Lung (tissue), 12 donors: ENCODE results near the gene PALMD. TPM values are rescaled to one million over a fixed set of nuclear protein-coding genes. Genes with fewer than 3 reads are reported as not detected.

Source experiments
- ATAC-seq: fragments of 200-7000 bp; cut with Tn5 transposase; one replicate; pipeline ENCODE4 v1.9.1; 2020; ENCODE audit warnings: moderate number of reproducible peaks; ENCODE audit not compliant: insufficient read depth, low FRiP score
- DNase-seq, 3 donors: peaks; one replicate each; pipeline ENCODE4 v3.0.0-alpha.2; 2013 to 2017
- H3K27ac ChIP-seq, 2 donors: one replicate each; pipeline ENCODE4 v1.5.1; 2013; ENCODE audit warnings: mild to moderate bottlenecking in 2 of 2, moderate library complexity in 2 of 2, control low read depth in 1 of 2, inconsistent platforms in 1 of 2, low read depth in 1 of 2, low read length in 1 of 2
- H3K27me3 ChIP-seq, 3 donors: one replicate each; pipeline ENCODE4 v1.5.1; 2013; ENCODE audit warnings: low read length in 2 of 3; ENCODE audit not compliant: control insufficient read depth in 3 of 3, insufficient read depth in 3 of 3
- H3K36me3 ChIP-seq, 4 donors: one replicate each; pipeline ENCODE4 v1.5.1; 2013; ENCODE audit warnings: low read length in 4 of 4, mild to moderate bottlenecking in 1 of 4, moderate library complexity in 1 of 4; ENCODE audit not compliant: control insufficient read depth in 4 of 4, insufficient read depth in 4 of 4
- H3K4me1 ChIP-seq, 5 donors: one replicate each; pipeline ENCODE4 v1.5.1; 2013; ENCODE audit warnings: low read length in 5 of 5, mild to moderate bottlenecking in 2 of 5, moderate library complexity in 1 of 5; ENCODE audit not compliant: control insufficient read depth in 5 of 5, insufficient read depth in 5 of 5
- H3K4me3 ChIP-seq: one replicate; pipeline ENCODE4 v1.5.1; 2013; ENCODE audit warnings: mild to moderate bottlenecking, control low read depth, moderate library complexity
- H3K9ac ChIP-seq, 2 donors: one replicate each; pipeline ENCODE4 v1.5.1; 2013; ENCODE audit warnings: low read length in 2 of 2, control low read depth in 1 of 2; ENCODE audit not compliant: insufficient read depth in 1 of 2
- H3K9me3 ChIP-seq, 4 donors: one replicate each; pipeline ENCODE4 v1.5.1; 2013; ENCODE audit warnings: low read length in 3 of 4, mild to moderate bottlenecking in 1 of 4, moderate library complexity in 1 of 4; ENCODE audit not compliant: control insufficient read depth in 4 of 4, insufficient read depth in 3 of 4
- CTCF ChIP-seq: IDR thresholded peaks from 2 replicates; pipeline ENCODE4 v1.5.1; 2012; ENCODE audit warnings: mild to moderate bottlenecking; ENCODE audit errors: control extremely low read depth, extremely low read depth
- WGBS, 2 donors: extraction: QIAGEN DNeasy Blood & Tissue Kit; methylation state at CpG; one replicate each; pipeline ENCODE4 v1.1.7; 2013; 5-methylcytosine and 5-hydroxymethylcytosine counted together
- polyA plus RNA-seq, 2 donors: library from polyadenylated mRNA; stranded (reverse); fragments of 200-250 nt; gene quantifications; one replicate each; pipeline ENCODE4 v1.2.1, GENCODE V29; 2013
- total RNA-seq, 2 donors: library from RNA; depleted of rRNA in 1 of 2; stranded (reverse); fragments of >200 nt in 1 of 2; gene quantifications; one replicate each; pipeline ENCODE4 v1.2.1, GENCODE V29; 2014 to 2021
- donor health status: control.
- donor health status: control.
- donor health status: Bipolar disorder and iron deficiency.
- donor health status: healthy.
- donor health status: DM: yes; HTN: yes; CAD: no.

The PALMD gene
- total and polyA plus RNA-seq, 4 donors: 10.5 to 32.2 (median 22.0) TPM

GRCh38 chr1:99726818-99727217 is 80.9 kb downstream of the PALMD start:
- no peak overlapping the region for H3K4me3 ChIP-seq
- ATAC-seq (no peak), DNase-seq (no peak)
- no peaks in the 10 kb centered on the region for H3K9me3 ChIP-seq
- peaks cover 0 to 2% (median 0%) of the 10 kb centered on the region in 4 donors for H3K36me3 ChIP-seq
- no peak overlapping the region for H3K27ac ChIP-seq
- 84 to 92% methylated on average over 2 of the region's 2 CpGs for WGBS, 2 donors
- no peak for TF ChIP-seq CTCF
- H3K27me3 ChIP-seq: no peaks in the 10 kb centered on the region
- no peak overlapping the region for H3K9ac ChIP-seq
- H3K4me1 ChIP-seq: no peaks in the 10 kb centered on the region

GRCh38 chr1:99727575-99728185 is 81.8 kb downstream of the PALMD start:
- peak overlapping the region; percentile 9 to 38 for H3K27ac ChIP-seq
- WGBS, 2 donors: 67 to 78% methylated on average over 4 of the region's 4 CpGs
- H3K27me3 ChIP-seq: no peaks in the 10 kb centered on the region
- no peak for ATAC-seq
- no peaks in the 10 kb centered on the region for H3K4me1 ChIP-seq
- H3K9me3 ChIP-seq: no peaks in the 10 kb centered on the region
- H3K9ac ChIP-seq: no peak overlapping the region
- no peak for TF ChIP-seq CTCF
- H3K36me3 ChIP-seq: peaks cover 0 to 2% (median 0%) of the 10 kb centered on the region in 4 donors
- no peak overlapping the region for H3K4me3 ChIP-seq
- DNase-seq: peak in 2 of 3 donors; percentile 18 to 30

GRCh38 chr1:99728494-99729235 is 82.8 kb downstream of the PALMD start:
- no peaks in the 10 kb centered on the region for H3K9me3 ChIP-seq
- no peak overlapping the region for H3K9ac ChIP-seq
- no peaks in the 10 kb centered on the region for H3K27me3 ChIP-seq
- H3K27ac ChIP-seq: peak overlapping the region in 1 of 2 donors; percentile 81
- H3K4me3 ChIP-seq: no peak overlapping the region
- H3K36me3 ChIP-seq: peaks cover 0 to 2% (median 0%) of the 10 kb centered on the region in 4 donors
- 60 to 64% methylated on average over 4 of the region's 4 CpGs for WGBS, 2 donors
- no peak for TF ChIP-seq CTCF
- DNase-seq (peak in 1 of 3 donors; percentile 24), ATAC-seq (no peak)
- H3K4me1 ChIP-seq: no peaks in the 10 kb centered on the region
